HepG2 (cell line): Measurements from ENCODE around the gene ARHGEF10L.

ENCODE experiments used
- CREB1 ChIP-seq, 2 experiments: fragments of 450-650 bp in 1 of 2; IDR thresholded peaks; 2 replicates each; pipeline ENCODE4 v1.6.1; 2016 to 2017; ENCODE audit warnings: control low read depth in 1 of 2, mild to moderate bottlenecking in 1 of 2, missing compliant biosample characterization in 1 of 2, missing genetic modification characterization in 1 of 2
- EZH2 ChIP-seq: conservative IDR thresholded peaks from 2 replicates; pipeline ENCODE4 v1.6.1; 2012; ENCODE audit warnings: mild to moderate bottlenecking, low read depth, low read length, moderate library complexity
- HNRNPL ChIP-seq: fragments of 200-400 bp; formaldehyde crosslinking; IDR thresholded peaks from 2 replicates; pipeline ENCODE4 v1.6.1; 2017; ENCODE audit warnings: mild to moderate bottlenecking, low read depth, low read length
- NR3C1 ChIP-seq: sonication (generic); formaldehyde crosslinking; IDR thresholded peaks from 2 replicates; pipeline ENCODE4 v1.4.0; 2020; ENCODE audit warnings: missing genetic modification reagents
- POLR2A ChIP-seq, 2 experiments: IDR thresholded peaks; 2 replicates each; pipeline ENCODE4 v1.6.1; 2011; ENCODE audit warnings: low read depth in 2 of 2, low read length in 2 of 2, mild to moderate bottlenecking in 1 of 2, moderate library complexity in 1 of 2; ENCODE audit not compliant: insufficient read depth in 1 of 2
- RCOR2 ChIP-seq: IDR thresholded peaks from 2 replicates; pipeline ENCODE4 v1.6.1; 2016; ENCODE audit warnings: missing biosample characterization, missing genetic modification reagents
- SIN3A ChIP-seq: IDR thresholded peaks from 2 replicates; pipeline ENCODE4 v1.6.1; 2011; ENCODE audit warnings: low read depth, mild to moderate bottlenecking, control low read depth, low read length, borderline replicate concordance
- SP1 ChIP-seq, 2 experiments: fragments of 450-650 bp in 1 of 2; sonication (generic) in 1 of 2; formaldehyde crosslinking in 1 of 2; IDR thresholded peaks; 2 replicates each; pipeline versions ENCODE4 v1.4.0 to v1.6.1; 2016 to 2020; ENCODE audit warnings: missing genetic modification reagents in 1 of 2
- TGIF2 ChIP-seq: IDR thresholded peaks from 2 replicates; pipeline ENCODE4 v1.6.1; 2016; ENCODE audit warnings: control low read depth, missing compliant biosample characterization
- ZNF383 ChIP-seq: sonication (generic); formaldehyde crosslinking; IDR thresholded peaks from 2 replicates; pipeline ENCODE4 v1.4.0; 2020; ENCODE audit warnings: missing genetic modification reagents, mild to moderate bottlenecking, borderline replicate concordance
- ZNF558 ChIP-seq: sonication (generic); formaldehyde crosslinking; IDR thresholded peaks from 2 replicates; pipeline ENCODE4 v1.9.0; 2022; ENCODE audit warnings: mild to moderate bottlenecking, missing genetic modification reagents, borderline replicate concordance
- ZNF883 ChIP-seq: sonication (generic); formaldehyde crosslinking; IDR thresholded peaks from 2 replicates; pipeline ENCODE4 v1.5.1; 2020; ENCODE audit warnings: mild to moderate bottlenecking, missing genetic modification reagents; ENCODE audit errors: not compliant biosample characterization
- TF ChIP-seq, protein P1 (sequence below): IDR thresholded peaks from 2 replicates; pipeline ENCODE4 v1.6.1; 2016; ENCODE audit warnings: low read depth, control low read depth
- TF ChIP-seq, protein P2 (sequence below): sonication (generic); formaldehyde crosslinking; IDR thresholded peaks from 2 replicates; pipeline ENCODE4 v1.4.0; 2020; ENCODE audit warnings: mild to moderate bottlenecking, missing genetic modification reagents

DNA sequence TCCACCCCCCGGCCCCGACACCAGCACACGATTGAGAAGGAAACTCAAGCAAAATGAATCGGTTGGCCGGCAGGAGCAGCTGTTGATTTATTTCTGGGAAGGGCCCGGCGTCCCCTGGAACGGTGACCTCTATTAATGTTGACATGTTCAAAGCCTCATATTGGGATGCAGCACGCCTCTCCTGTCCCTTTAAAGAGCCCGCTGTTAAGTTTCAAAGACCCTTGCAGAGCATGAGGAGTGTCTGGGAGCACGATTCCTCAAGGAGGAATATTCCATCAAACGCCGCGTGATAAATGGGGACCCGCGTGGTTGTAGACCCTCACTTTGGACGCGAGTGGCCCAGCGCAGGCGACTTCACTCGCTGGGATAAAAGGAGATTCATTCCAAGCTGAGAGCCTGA is 194.2 kb downstream of the ARHGEF10L start:
- no peak for TF ChIP-seq POLR2A (IDR thresholded peaks at IDR 0.05; ENCODE audit: insufficient read depth in 1 of 2, low read depth in 2 of 2, low read length in 2 of 2)
- TF ChIP-seq SP1 (IDR thresholded peaks at IDR 0.05) = no peak
- no peak for TF ChIP-seq SP1 (CRISPR knock-in tag; IDR thresholded peaks at IDR 0.05)
- TF ChIP-seq ZNF558 (CRISPR knock-in tag) = no peak
- no peak for TF ChIP-seq HNRNPL
- TF ChIP-seq TGIF2 = no peak
- TF ChIP-seq, protein P1, sequence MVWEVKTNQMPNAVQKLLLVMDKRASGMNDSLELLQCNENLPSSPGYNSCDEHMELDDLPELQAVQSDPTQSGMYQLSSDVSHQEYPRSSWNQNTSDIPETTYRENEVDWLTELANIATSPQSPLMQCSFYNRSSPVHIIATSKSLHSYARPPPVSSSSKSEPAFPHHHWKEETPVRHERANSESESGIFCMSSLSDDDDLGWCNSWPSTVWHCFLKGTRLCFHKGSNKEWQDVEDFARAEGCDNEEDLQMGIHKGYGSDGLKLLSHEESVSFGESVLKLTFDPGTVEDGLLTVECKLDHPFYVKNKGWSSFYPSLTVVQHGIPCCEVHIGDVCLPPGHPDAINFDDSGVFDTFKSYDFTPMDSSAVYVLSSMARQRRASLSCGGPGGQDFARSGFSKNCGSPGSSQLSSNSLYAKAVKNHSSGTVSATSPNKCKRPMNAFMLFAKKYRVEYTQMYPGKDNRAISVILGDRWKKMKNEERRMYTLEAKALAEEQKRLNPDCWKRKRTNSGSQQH = no peak
- no peak for TF ChIP-seq ZNF883 (CRISPR knock-in tag)
- TF ChIP-seq CREB1 (IDR thresholded peaks at IDR 0.05) = no peak
- no peak for TF ChIP-seq CREB1 (CRISPR knock-in tag; IDR thresholded peaks at IDR 0.05)
- TF ChIP-seq EZH2 = no peak
- TF ChIP-seq, protein P2, sequence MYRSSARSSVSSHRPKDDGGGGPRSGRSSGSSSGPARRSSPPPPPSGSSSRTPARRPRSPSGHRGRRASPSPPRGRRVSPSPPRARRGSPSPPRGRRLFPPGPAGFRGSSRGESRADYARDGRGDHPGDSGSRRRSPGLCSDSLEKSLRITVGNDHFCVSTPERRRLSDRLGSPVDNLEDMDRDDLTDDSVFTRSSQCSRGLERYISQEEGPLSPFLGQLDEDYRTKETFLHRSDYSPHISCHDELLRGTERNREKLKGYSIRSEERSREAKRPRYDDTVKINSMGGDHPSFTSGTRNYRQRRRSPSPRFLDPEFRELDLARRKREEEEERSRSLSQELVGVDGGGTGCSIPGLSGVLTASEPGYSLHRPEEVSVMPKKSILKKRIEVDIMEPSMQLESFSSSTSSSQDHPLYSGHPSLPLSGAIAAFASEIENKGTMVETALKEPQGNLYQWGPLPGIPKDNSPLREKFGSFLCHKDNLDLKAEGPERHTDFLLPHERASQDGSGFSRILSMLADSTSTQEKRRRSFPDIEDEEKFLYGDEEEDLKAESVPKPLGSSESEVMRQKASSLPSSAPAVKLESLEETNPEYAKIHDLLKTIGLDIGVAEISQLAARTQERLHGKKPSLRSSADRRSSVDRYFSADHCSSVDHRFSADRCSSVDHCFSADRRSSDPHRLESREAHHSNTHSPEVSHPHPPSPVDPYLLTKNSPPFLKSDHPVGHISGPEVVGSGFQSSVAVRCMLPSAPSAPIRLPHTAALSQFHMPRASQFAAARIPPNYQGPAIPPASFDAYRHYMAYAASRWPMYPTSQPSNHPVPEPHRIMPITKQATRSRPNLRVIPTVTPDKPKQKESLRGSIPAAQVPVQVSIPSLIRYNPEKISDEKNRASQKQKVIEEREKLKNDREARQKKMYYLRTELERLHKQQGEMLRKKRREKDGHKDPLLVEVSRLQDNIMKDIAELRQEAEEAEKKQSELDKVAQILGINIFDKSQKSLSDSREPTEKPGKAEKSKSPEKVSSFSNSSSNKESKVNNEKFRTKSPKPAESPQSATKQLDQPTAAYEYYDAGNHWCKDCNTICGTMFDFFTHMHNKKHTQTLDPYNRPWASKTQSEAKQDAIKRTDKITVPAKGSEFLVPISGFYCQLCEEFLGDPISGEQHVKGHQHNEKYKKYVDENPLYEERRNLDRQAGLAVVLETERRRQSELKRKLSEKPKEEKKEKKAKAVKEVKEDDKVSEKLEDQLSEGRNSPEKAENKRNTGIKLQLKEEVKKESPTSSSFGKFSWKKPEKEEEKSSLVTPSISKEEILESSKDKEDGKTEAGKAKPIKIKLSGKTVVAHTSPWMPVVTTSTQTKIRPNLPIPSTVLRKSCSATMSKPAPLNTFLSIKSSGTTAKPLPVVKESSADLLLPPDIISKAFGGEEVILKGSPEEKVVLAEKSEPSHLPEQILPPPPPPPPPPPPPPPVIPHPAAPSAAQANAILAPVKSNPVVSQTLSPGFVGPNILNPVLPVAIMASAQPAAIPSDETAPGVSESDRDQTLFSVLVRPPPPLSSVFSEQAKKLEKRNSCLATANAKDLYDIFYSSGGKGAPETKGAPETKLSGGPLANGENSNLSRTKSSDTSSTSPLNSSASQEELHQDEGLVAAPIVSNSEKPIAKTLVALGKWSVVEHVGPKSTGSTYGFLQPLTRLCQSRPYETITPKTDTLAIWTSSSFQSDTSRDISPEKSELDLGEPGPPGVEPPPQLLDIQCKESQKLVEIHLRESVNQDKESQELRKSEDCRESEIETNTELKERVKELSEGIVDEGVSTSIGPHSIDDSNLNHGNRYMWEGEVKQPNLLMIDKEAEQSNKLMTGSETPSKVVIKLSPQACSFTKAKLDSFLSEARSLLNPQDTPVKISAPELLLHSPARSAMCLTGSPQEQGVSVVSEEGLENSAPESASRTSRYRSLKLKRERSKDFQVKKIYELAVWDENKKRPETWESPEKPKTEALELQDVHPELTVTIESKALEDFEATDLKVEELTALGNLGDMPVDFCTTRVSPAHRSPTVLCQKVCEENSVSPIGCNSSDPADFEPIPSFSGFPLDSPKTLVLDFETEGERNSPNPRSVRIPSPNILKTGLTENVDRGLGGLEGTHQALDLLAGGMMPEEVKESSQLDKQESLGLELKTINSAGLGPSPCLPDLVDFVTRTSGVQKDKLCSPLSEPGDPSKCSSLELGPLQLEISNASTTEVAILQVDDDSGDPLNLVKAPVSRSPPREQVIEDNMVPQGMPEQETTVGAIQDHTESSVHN (CRISPR knock-in tag) = no peak
- TF ChIP-seq RCOR2 = no peak
- no peak for TF ChIP-seq ZNF383
- no peak for TF ChIP-seq NR3C1 (CRISPR knock-in tag)
- no peak for TF ChIP-seq SIN3A
